ENCODE measurements around the gene REG1A. TPM values are rescaled to one million over a fixed set of nuclear protein-coding genes. Genes with fewer than 3 reads are reported as not detected.

The REG1A gene, protein sequence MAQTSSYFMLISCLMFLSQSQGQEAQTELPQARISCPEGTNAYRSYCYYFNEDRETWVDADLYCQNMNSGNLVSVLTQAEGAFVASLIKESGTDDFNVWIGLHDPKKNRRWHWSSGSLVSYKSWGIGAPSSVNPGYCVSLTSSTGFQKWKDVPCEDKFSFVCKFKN
- total RNA-seq: not detected
- long read RNA-seq: 0 reads

DNA sequence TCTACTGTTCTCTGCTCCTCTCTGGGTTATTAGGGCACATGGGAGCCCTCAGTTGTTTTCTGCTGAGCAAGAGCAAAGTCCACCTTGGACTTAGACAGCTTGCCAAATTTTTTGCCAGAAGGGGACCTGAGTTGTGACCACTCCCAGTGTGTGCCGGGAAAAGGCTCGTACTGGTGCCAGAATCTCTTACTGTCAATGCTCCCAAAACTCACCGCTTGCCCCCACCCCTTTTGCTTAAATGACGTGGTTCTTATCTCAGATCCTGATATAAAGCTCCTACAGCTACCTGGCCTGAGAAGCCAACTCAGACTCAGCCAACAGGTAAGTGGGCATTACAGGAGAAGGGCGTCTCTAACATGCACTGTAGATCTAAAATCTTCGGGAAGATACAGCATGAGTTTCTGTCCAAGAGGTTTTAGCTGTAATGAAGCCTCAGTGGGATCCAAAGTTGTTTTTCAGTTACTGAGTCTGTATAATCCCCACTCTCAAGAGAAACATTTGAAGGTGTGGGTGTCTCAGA is at the start of gene REG1A:
REG1A (plus strand) TSS at position 295 of the 520 bp plus-strand sequence. CDS start 374 bp downstream, outside the sequence.
- ATAC-seq (no peak), DNase-seq (no peak)
- Histone ChIP-seq H3K27ac (no peak within 1 kb of the TSS), H3K27me3 (no peaks in the 10 kb centered on the region), H3K4me1 (no peaks in the 10 kb centered on the region), H3K4me3 (no peak within 1 kb of the TSS), H3K9me3 (no peaks in the 10 kb centered on the region), H3K36me3 (no peaks in the 10 kb centered on the region)
- intact Hi-C loops (cut with DNase I): no loop called here
- TF ChIP-seq, protein P1, sequence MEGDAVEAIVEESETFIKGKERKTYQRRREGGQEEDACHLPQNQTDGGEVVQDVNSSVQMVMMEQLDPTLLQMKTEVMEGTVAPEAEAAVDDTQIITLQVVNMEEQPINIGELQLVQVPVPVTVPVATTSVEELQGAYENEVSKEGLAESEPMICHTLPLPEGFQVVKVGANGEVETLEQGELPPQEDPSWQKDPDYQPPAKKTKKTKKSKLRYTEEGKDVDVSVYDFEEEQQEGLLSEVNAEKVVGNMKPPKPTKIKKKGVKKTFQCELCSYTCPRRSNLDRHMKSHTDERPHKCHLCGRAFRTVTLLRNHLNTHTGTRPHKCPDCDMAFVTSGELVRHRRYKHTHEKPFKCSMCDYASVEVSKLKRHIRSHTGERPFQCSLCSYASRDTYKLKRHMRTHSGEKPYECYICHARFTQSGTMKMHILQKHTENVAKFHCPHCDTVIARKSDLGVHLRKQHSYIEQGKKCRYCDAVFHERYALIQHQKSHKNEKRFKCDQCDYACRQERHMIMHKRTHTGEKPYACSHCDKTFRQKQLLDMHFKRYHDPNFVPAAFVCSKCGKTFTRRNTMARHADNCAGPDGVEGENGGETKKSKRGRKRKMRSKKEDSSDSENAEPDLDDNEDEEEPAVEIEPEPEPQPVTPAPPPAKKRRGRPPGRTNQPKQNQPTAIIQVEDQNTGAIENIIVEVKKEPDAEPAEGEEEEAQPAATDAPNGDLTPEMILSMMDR (IDR thresholded peaks at IDR 0.05): no peak

DNA sequence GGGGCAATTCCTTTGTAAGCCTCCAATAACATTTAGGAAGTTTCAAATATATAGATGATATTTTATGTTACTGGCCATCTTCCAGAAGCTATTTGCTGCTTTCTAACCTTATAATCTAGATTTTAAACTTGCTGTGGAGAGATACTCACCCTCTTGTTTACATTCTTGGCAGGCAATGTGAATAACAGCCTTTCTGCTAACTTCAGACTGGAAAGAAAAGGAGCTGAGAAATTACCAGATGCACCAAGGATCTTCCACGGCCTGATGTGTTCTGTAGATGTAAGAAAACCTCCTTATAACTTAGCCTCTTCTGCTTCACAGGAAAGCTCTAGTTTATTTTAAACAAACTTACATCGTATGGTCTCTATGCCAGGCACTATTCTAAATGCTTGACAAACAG is 49.2 kb upstream of the REG1A start:
- H3K9me3 ChIP-seq: no peaks in the 10 kb centered on the region
- no peak overlapping the region for H3K4me3 ChIP-seq
- intact Hi-C loops (cut with DNase I): no loop called here
- DNase-seq (no peak), ATAC-seq (no peak)
- H3K27ac ChIP-seq: no peak overlapping the region
- H3K36me3 ChIP-seq: no peaks in the 10 kb centered on the region
- no peaks in the 10 kb centered on the region for H3K4me1 ChIP-seq
- TF ChIP-seq, protein P1 (IDR thresholded peaks at IDR 0.05): no peak
- no peaks in the 10 kb centered on the region for H3K27me3 ChIP-seq

DNA sequence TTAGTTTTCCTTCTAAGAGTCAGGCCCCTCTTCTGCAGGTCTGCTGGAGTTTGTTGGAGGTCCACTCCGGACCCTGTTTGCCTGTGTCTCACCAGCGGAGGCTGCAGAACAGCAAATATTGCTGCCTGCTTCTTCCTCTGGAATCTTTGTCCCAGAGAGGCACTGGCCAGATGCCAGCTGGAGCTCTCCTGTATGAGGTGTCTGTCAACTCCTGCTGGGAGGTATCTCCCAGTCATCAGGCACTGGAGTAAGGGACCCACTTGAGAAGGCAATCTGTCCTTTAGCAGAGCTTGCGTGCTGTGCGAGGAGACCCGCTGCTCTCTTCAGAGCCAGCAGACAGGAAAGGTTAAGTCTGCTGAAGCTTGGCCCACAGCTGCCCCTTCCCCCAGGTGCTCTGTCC is 37.3 kb upstream of the REG1A start:
- H3K27ac ChIP-seq: no peak overlapping the region
- intact Hi-C loops (cut with DNase I): no loop called here

DNA sequence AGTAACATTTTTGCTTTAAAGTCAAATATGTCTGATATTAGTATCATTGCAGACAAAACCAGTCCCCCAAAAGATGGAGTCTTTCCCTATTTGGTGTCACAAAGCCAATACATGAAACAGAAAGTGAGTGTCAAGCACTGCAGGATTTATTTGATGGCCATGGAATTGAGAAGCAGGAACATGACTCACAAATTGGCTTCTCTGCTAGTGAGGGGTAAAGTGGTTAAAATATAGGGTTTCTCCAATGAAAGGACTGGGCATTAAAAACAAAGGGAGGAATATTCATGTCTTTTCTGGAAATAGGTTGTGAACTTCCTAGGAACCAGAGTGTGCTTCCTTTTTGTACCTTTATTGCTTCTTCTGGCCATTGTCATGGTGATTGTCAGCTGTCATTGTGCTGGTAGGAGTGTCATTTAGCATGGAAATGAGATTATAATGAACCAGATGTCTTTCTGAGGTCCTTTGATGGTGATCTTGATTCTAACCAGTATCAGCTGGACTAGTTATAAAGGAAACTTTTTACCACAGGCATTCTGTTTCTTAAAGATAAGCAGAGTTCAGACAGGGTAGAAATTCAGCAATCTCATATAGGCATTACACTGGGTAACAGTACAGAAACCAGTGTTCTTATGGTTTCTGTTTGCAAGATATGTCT is 36.6 kb upstream of the REG1A start:
- H3K4me1 ChIP-seq: no peaks in the 10 kb centered on the region
- no peaks in the 10 kb centered on the region for H3K36me3 ChIP-seq
- H3K27ac ChIP-seq: no peak overlapping the region
- H3K4me3 ChIP-seq: no peak overlapping the region
- DNase-seq (no peak), ATAC-seq (no peak)
- TF ChIP-seq, protein P1 (IDR thresholded peaks at IDR 0.05): no peak
- no peaks in the 10 kb centered on the region for H3K27me3 ChIP-seq
- intact Hi-C loops (cut with DNase I): no loop called here
- H3K9me3 ChIP-seq: no peaks in the 10 kb centered on the region

More for the DNA sequence above, 37.3 kb upstream of the REG1A start:
- Histone ChIP-seq H3K4me3 (no peak overlapping the region), H3K4me1 (no peaks in the 10 kb centered on the region), H3K27me3 (no peaks in the 10 kb centered on the region), H3K9me3 (no peaks in the 10 kb centered on the region), H3K36me3 (no peaks in the 10 kb centered on the region)
- TF ChIP-seq, protein P1 (IDR thresholded peaks at IDR 0.05): no peak
- DNase-seq (no peak), ATAC-seq (no peak)

DNA sequence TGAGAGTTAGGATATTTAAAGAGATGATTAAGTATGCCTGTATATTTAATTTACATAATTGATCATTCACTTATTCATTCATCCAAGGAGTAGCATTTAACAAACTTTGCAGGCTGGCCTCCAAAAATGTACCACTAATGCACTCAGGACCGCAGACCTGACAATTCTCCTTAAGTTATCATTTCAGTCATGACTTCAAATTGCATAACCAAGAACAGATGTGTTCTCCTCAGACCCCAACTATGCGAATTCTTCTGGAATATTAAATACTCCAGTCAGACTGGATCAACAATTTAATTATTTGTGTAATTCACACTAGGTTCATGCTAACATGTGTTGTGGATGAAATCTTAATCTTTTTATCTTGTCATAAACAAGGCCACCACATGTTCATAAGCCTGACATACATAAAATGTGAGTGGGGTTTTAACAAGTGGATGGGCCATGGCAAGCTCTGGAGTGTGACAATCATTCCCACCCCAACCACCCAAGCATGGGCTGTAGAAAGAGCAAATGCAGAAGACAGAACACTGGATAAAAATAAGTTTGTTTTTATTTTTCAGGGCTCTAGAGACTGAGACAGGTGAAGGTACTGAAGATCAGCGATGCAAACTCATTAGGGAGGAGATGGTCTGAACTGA is 35.7 kb upstream of the REG1A start:
- ATAC-seq (no peak), DNase-seq (no peak)
- H3K4me1 ChIP-seq: no peaks in the 10 kb centered on the region
- H3K27me3 ChIP-seq: no peaks in the 10 kb centered on the region
- H3K27ac ChIP-seq: no peak overlapping the region
- no peaks in the 10 kb centered on the region for H3K36me3 ChIP-seq
- H3K4me3 ChIP-seq: no peak overlapping the region
- intact Hi-C loops (cut with DNase I): no loop called here
- TF ChIP-seq, protein P1 (IDR thresholded peaks at IDR 0.05): no peak
- no peaks in the 10 kb centered on the region for H3K9me3 ChIP-seq
